Erythroblast (primary cell): ENCODE measurements around the gene PLXNA3.

Source experiments
- GATA1 ChIP-seq: IDR thresholded peaks from 2 replicates; pipeline ENCODE4 v1.6.1; 2011; ENCODE audit warnings: low read depth, mild to moderate bottlenecking, control low read depth, low read length, moderate library complexity
- POLR2A ChIP-seq: IDR thresholded peaks from 2 replicates; pipeline ENCODE4 v1.6.1; 2011; ENCODE audit warnings: mild to moderate bottlenecking, low read length

- no peak for TF ChIP-seq POLR2A
- TF ChIP-seq GATA1 = no peak
Measured at GRCh38 chrX:154482786-154483185, 24.7 kb downstream of the PLXNA3 start.
